Rectal smooth muscle tissue (tissue), 1 donor: ENCODE results near the gene TTBK1.

ENCODE experiments used
- H3K27ac ChIP-seq: one replicate; pipeline ENCODE4 v1.7.0; 2013; ENCODE audit warnings: low read depth, low read length, inconsistent platforms
- H3K27me3 ChIP-seq: one replicate; pipeline ENCODE4 v1.7.0; 2013; ENCODE audit warnings: low read length; ENCODE audit not compliant: control insufficient read depth, insufficient read depth
- H3K36me3 ChIP-seq: one replicate; pipeline ENCODE4 v1.7.0; 2013; ENCODE audit warnings: low read length; ENCODE audit not compliant: control insufficient read depth, insufficient read depth
- H3K4me1 ChIP-seq: one replicate; pipeline ENCODE4 v1.7.0; 2013; ENCODE audit warnings: low read length; ENCODE audit not compliant: control insufficient read depth, insufficient read depth
- H3K4me3 ChIP-seq: one replicate; pipeline ENCODE4 v1.7.0; 2013; ENCODE audit warnings: low read length
- H3K9ac ChIP-seq: one replicate; pipeline ENCODE4 v1.7.0; 2013; ENCODE audit warnings: low read length

Gene TTBK1

GRCh38 chr6:43261198-43261597 is 17.9 kb downstream of the TTBK1 start:
- no peaks in the 10 kb centered on the region for H3K4me1 ChIP-seq
- no peaks in the 10 kb centered on the region for H3K36me3 ChIP-seq
- no peak overlapping the region for H3K9ac ChIP-seq
- no peak overlapping the region for H3K27ac ChIP-seq
- no peak overlapping the region for H3K4me3 ChIP-seq
- H3K27me3 ChIP-seq, result no peaks in the 10 kb centered on the region

GRCh38 chr6:43262000-43262779 is 18.9 kb downstream of the TTBK1 start:
- Histone ChIP-seq H3K36me3 (no peaks in the 10 kb centered on the region), H3K4me3 (no peak overlapping the region), H3K27ac (no peak overlapping the region), H3K4me1 (no peaks in the 10 kb centered on the region), H3K9ac (no peak overlapping the region), H3K27me3 (no peaks in the 10 kb centered on the region)

- H3K36me3 ChIP-seq, result no peaks in the 10 kb centered on the region
- H3K4me1 ChIP-seq, result no peaks in the 10 kb centered on the region
- H3K27ac ChIP-seq, result no peak overlapping the region
- H3K4me3 ChIP-seq, result no peak overlapping the region
- H3K9ac ChIP-seq, result no peak overlapping the region
- no peaks in the 10 kb centered on the region for H3K27me3 ChIP-seq
Measured at GRCh38 chr6:43262780-43263313, 19.6 kb downstream of the TTBK1 start.

- H3K4me3 ChIP-seq, result no peak overlapping the region
- H3K4me1 ChIP-seq, result peaks cover 4% of the 10 kb centered on the region
- no peaks in the 10 kb centered on the region for H3K27me3 ChIP-seq
- no peak overlapping the region for H3K9ac ChIP-seq
- no peak overlapping the region for H3K27ac ChIP-seq
- no peaks in the 10 kb centered on the region for H3K36me3 ChIP-seq
Measured at GRCh38 chr6:43263314-43264178, 20.3 kb downstream of the TTBK1 start.

- no peak overlapping the region for H3K9ac ChIP-seq
- no peaks in the 10 kb centered on the region for H3K27me3 ChIP-seq
- peaks cover 14% of the 10 kb centered on the region for H3K4me1 ChIP-seq
- no peak overlapping the region for H3K27ac ChIP-seq
- H3K4me3 ChIP-seq, result no peak overlapping the region
- H3K36me3 ChIP-seq, result no peaks in the 10 kb centered on the region
Measured at GRCh38 chr6:43264599-43265145, 21.4 kb downstream of the TTBK1 start.

GRCh38 chr6:43265564-43265963 is 22.3 kb downstream of the TTBK1 start:
- Histone ChIP-seq H3K9ac (no peak overlapping the region), H3K27me3 (no peaks in the 10 kb centered on the region), H3K27ac (no peak overlapping the region)

GRCh38 chr6:43267619-43268354 is 24.5 kb downstream of the TTBK1 start:
- no peaks in the 10 kb centered on the region for H3K27me3 ChIP-seq
- H3K27ac ChIP-seq, result peak overlapping the region; percentile 74
- H3K9ac ChIP-seq, result no peak overlapping the region
- H3K4me1 ChIP-seq, result peaks cover 14% of the 10 kb centered on the region
- no peak overlapping the region for H3K4me3 ChIP-seq
- H3K36me3 ChIP-seq, result no peaks in the 10 kb centered on the region

More at GRCh38 chr6:43265564-43265963, 22.3 kb downstream of the TTBK1 start:
- Histone ChIP-seq H3K4me1 (peaks cover 14% of the 10 kb centered on the region), H3K36me3 (no peaks in the 10 kb centered on the region), H3K4me3 (no peak overlapping the region)

GRCh38 chr6:43268355-43268700 is 25.0 kb downstream of the TTBK1 start:
- Histone ChIP-seq H3K36me3 (no peaks in the 10 kb centered on the region), H3K27ac (peak overlapping the region; percentile 74), H3K4me3 (no peak overlapping the region), H3K9ac (no peak overlapping the region), H3K27me3 (no peaks in the 10 kb centered on the region), H3K4me1 (peaks cover 14% of the 10 kb centered on the region)

GRCh38 chr6:43268782-43269272 is 25.5 kb downstream of the TTBK1 start:
- no peaks in the 10 kb centered on the region for H3K27me3 ChIP-seq
- H3K4me3 ChIP-seq, result peak overlapping the region; percentile 64
- no peaks in the 10 kb centered on the region for H3K36me3 ChIP-seq
- H3K4me1 ChIP-seq, result peaks cover 14% of the 10 kb centered on the region
- H3K27ac ChIP-seq, result peak overlapping the region; percentile 74
- H3K9ac ChIP-seq, result no peak overlapping the region

- no peak overlapping the region for H3K9ac ChIP-seq
- H3K27ac ChIP-seq, result peak overlapping the region; percentile 74
- H3K4me3 ChIP-seq, result peak overlapping the region; percentile 64
- no peaks in the 10 kb centered on the region for H3K36me3 ChIP-seq
- H3K4me1 ChIP-seq, result peaks cover 14% of the 10 kb centered on the region
- no peaks in the 10 kb centered on the region for H3K27me3 ChIP-seq
Measured at GRCh38 chr6:43269273-43270007, 26.2 kb downstream of the TTBK1 start.

- no peaks in the 10 kb centered on the region for H3K27me3 ChIP-seq
- H3K4me1 ChIP-seq, result peaks cover 14% of the 10 kb centered on the region
- H3K27ac ChIP-seq, result no peak overlapping the region
- H3K4me3 ChIP-seq, result no peak overlapping the region
- no peak overlapping the region for H3K9ac ChIP-seq
- no peaks in the 10 kb centered on the region for H3K36me3 ChIP-seq
Measured at GRCh38 chr6:43271103-43271815, 28.0 kb downstream of the TTBK1 start.
